Measurements from ENCODE around the gene BUD23. TPM values are rescaled to one million over a fixed set of nuclear protein-coding genes. Genes with fewer than 3 reads are reported as not detected.

The BUD23 gene
- total RNA-seq, 1 experiment from 2014 or later, result 73.5 TPM

DNA sequence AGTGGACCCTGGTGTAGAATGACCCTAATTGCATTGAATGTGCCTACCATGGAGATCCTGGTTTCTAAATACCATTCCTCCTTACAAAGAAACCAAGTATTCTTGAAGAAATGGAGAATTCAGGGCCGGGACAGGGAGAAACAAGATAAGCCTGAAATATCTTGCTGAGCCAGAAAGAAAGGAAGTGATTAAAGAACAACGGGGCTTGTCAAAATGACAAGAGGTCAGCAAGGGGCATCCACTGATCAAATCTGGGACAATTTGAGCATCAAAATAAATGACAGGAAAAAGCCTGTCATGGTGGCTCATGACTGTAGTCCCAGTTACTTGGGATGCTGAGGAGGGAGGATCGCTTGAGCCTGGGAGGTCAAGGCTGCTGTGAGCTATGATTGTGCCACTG is 47.1 kb downstream of the BUD23 start:
- DNase-seq, result no peak
- Mint-ChIP-seq H3K4me1 (ENCODE audit: low read depth, unreplicated experiment) (peaks cover 8% of the 10 kb centered on the region), H3K9me3 (ENCODE audit: low read depth, unreplicated experiment) (no peaks in the 10 kb centered on the region), H3K27me3 (ENCODE audit: unreplicated experiment) (no peaks in the 10 kb centered on the region), H3K36me3 (ENCODE audit: insufficient read depth, unreplicated experiment) (peaks cover 22% of the 10 kb centered on the region), H3K4me3 (ENCODE audit: low read depth, unreplicated experiment) (no peak overlapping the region), H3K27ac (ENCODE audit: unreplicated experiment) (no peak overlapping the region)
- intact Hi-C loops (cut with micrococcal nuclease; ENCODE audit: unreplicated experiment), result no loop called here
- CTCF ChIA-PET, result no interaction called here
- BruUV-seq (replicated peaks), result no TSS peak
- TF ChIP-seq, protein P1, sequence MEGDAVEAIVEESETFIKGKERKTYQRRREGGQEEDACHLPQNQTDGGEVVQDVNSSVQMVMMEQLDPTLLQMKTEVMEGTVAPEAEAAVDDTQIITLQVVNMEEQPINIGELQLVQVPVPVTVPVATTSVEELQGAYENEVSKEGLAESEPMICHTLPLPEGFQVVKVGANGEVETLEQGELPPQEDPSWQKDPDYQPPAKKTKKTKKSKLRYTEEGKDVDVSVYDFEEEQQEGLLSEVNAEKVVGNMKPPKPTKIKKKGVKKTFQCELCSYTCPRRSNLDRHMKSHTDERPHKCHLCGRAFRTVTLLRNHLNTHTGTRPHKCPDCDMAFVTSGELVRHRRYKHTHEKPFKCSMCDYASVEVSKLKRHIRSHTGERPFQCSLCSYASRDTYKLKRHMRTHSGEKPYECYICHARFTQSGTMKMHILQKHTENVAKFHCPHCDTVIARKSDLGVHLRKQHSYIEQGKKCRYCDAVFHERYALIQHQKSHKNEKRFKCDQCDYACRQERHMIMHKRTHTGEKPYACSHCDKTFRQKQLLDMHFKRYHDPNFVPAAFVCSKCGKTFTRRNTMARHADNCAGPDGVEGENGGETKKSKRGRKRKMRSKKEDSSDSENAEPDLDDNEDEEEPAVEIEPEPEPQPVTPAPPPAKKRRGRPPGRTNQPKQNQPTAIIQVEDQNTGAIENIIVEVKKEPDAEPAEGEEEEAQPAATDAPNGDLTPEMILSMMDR (IDR thresholded peaks at IDR 0.05; ENCODE audit: unreplicated experiment), result no peak

DNA sequence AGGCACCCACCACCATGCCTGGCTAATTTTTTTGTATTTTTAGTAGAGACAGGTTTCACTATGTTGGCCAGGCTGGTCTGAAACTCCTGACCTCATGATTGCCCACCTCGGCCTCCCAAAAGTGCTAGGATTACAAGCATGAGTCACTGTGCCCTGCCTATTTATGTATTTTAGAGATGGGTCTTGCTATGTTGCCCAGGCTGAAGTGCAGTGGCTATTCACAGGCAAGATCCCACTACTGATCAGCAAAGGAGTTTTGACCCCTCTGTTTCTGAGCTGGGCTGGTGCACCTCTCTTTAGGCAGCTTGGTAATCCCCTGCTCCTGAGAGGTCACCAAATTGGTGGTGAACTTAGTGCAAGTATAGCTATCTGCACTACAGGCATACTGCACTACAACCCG is 49.0 kb downstream of the BUD23 start:
- Mint-ChIP-seq H3K36me3 (ENCODE audit: insufficient read depth, unreplicated experiment) (peaks cover 41% of the 10 kb centered on the region), H3K4me1 (ENCODE audit: low read depth, unreplicated experiment) (peaks cover 19% of the 10 kb centered on the region), H3K27me3 (ENCODE audit: unreplicated experiment) (no peaks in the 10 kb centered on the region), H3K27ac (ENCODE audit: unreplicated experiment) (no peak overlapping the region), H3K4me3 (ENCODE audit: low read depth, unreplicated experiment) (no peak overlapping the region), H3K9me3 (ENCODE audit: low read depth, unreplicated experiment) (no peaks in the 10 kb centered on the region)
- TF ChIP-seq, protein P1 (IDR thresholded peaks at IDR 0.05; ENCODE audit: unreplicated experiment), result no peak
- no peak for DNase-seq
- intact Hi-C loops (cut with micrococcal nuclease; ENCODE audit: unreplicated experiment), result no loop called here
- CTCF ChIA-PET, result interaction anchor here (0.6 kb wide), 1 partner anchor 108 kb away, joined by 3 read pairs; the partner anchor contains the start of gene MLXIPL
- no TSS peak for BruUV-seq (replicated peaks)

DNA sequence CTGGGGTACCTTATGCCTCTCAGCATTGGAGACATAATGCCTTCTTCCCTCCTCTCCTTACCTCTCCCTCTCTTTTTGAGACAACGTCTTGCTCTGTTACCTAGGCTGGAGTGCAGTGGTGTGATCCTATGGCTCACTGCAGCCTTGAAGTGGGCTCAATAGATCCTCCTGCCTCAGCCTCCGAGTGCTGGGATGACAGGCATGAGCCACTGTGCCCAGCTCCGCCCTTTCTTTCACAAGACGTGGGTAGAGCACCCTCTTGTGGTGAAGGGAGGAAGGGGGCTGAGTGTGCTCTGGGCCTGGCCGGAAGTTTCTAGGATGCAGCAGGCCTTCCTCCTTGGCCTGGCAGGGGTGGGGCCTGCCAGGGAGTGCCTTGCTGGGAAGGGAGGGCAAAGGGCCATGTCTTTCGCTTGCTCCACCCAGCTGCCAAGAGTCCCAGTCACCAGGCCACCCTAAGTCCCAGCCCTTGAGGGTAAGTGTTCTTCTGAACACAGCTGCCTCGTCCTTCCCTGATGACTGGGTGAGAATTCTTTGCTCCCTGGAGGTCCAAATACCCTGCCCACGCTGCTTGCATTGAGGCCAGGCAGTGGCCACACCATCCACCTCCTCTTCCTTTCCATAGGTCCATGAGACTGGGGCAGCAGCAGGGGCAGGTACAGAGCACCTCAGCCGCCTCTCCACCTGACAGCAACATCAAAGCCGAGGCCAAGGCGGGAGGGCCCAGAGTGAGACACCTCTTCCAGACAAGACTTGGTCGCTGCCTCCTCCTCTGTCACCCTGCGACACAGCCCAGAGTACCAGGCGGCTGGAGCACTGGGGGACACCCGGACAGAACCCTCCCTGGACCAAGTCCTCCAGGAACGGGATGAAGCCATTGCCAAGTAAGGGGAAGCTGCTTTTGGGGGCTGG is 51.5 kb downstream of the BUD23 start:
- H3K9me3 Mint-ChIP-seq (ENCODE audit: low read depth, unreplicated experiment), result no peaks in the 10 kb centered on the region
- CTCF ChIA-PET, result interaction anchor here (0.6 to 1.6 kb wide), 8 partner anchors 34 to 213 kb away, joined by 3 to 6 read pairs (median 4); partner anchors contain the start of gene BAZ1B
- no peaks in the 10 kb centered on the region for H3K27me3 Mint-ChIP-seq (ENCODE audit: unreplicated experiment)
- H3K27ac Mint-ChIP-seq (ENCODE audit: unreplicated experiment), result peak overlapping the region; percentile 17
- intact Hi-C loops (cut with micrococcal nuclease; ENCODE audit: unreplicated experiment), result loop anchor here (1.0 kb wide), 1 partner anchor 120 kb away; no protein-coding TSS in a partner anchor
- peak overlapping the region; percentile 28 for H3K4me3 Mint-ChIP-seq (ENCODE audit: low read depth, unreplicated experiment)
- TF ChIP-seq, protein P1 (IDR thresholded peaks at IDR 0.05; ENCODE audit: unreplicated experiment), result peak; percentile 83
- peaks cover 64% of the 10 kb centered on the region for H3K36me3 Mint-ChIP-seq (ENCODE audit: insufficient read depth, unreplicated experiment)
- BruUV-seq (replicated peaks), result no TSS peak
- peak; percentile 89 for DNase-seq
- H3K4me1 Mint-ChIP-seq (ENCODE audit: low read depth, unreplicated experiment), result peaks cover 19% of the 10 kb centered on the region

DNA sequence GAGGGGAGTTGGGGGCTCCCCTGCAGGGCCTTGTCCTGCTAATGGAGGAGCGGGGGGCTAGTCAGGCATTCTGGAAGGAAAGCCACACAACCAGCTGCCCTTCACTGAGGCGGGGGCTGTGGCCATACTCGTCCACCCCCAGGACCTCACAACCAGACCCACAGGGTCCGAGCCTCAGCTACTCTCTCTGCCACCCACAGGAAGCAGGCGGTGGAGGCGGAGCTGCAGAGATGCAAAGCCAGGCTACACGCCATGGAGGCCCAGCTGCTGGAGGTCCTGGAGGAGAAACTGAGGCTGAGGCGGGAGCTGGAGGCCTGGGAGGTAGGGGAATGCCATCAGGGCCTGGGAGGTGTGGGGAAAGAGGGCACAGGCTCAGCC is 52.1 kb downstream of the BUD23 start:
- no peak for DNase-seq
- H3K4me3 Mint-ChIP-seq (ENCODE audit: low read depth, unreplicated experiment), result peak overlapping the region; percentile 28
- peaks cover 64% of the 10 kb centered on the region for H3K36me3 Mint-ChIP-seq (ENCODE audit: insufficient read depth, unreplicated experiment)
- intact Hi-C loops (cut with micrococcal nuclease; ENCODE audit: unreplicated experiment), result loop anchor here (1.0 kb wide), 1 partner anchor 120 kb away; no protein-coding TSS in a partner anchor
- no peaks in the 10 kb centered on the region for H3K27me3 Mint-ChIP-seq (ENCODE audit: unreplicated experiment)
- peaks cover 19% of the 10 kb centered on the region for H3K4me1 Mint-ChIP-seq (ENCODE audit: low read depth, unreplicated experiment)
- CTCF ChIA-PET, result interaction anchor here (0.6 to 1.6 kb wide), 3 partner anchors 56 to 115 kb away, joined by 3 to 6 read pairs (median 4); no protein-coding TSS in a partner anchor
- TF ChIP-seq, protein P1 (IDR thresholded peaks at IDR 0.05; ENCODE audit: unreplicated experiment), result no peak
- H3K27ac Mint-ChIP-seq (ENCODE audit: unreplicated experiment), result peak overlapping the region; percentile 17
- no peaks in the 10 kb centered on the region for H3K9me3 Mint-ChIP-seq (ENCODE audit: low read depth, unreplicated experiment)
- BruUV-seq (replicated peaks), result no TSS peak
